HG03060 (cell line): ENCODE results near the gene PTPN12.
"Not testable (repeated sequence)": the region's sequence is repeated elsewhere in the genome, so short reads cannot be mapped to it uniquely, and the experiment has no call there.

Source experiments
- ATAC-seq: cut with Tn5 transposase; IDR thresholded peaks from one replicate; pipeline ENCODE4 v1.9.1; 2021; ENCODE audit warnings: low read depth, moderate number of reproducible peaks; ENCODE audit not compliant: unreplicated experiment

PTPN12 gene

GRCh38 chr7:77575187-77575586 is 38.1 kb downstream of the PTPN12 start:
- ATAC-seq, result no peak

GRCh38 chr7:77576856-77577255 is 39.8 kb downstream of the PTPN12 start:
- ATAC-seq, result no peak

GRCh38 chr7:77579797-77580196 is 42.7 kb downstream of the PTPN12 start:
- no peak for ATAC-seq

- no peak for ATAC-seq
These were observed 43.8 kb downstream of the PTPN12 start for GRCh38 chr7:77580762-77581350.

GRCh38 chr7:77587272-77587671 is 50.2 kb downstream of the PTPN12 start:
- no peak for ATAC-seq

- ATAC-seq, result no peak
These were observed 63.9 kb downstream of the PTPN12 start for GRCh38 chr7:77600952-77601351.

GRCh38 chr7:77606562-77606961 is 69.5 kb downstream of the PTPN12 start:
- no peak for ATAC-seq

- ATAC-seq, result no peak
These were observed 82.2 kb downstream of the PTPN12 start for GRCh38 chr7:77619314-77619713.

GRCh38 chr7:77626586-77627308 is 89.7 kb downstream of the PTPN12 start:
- ATAC-seq, result no peak

- ATAC-seq, result no peak
These were observed 90.2 kb downstream of the PTPN12 start for GRCh38 chr7:77627309-77627676.

GRCh38 chr7:77629797-77630196 is 92.7 kb downstream of the PTPN12 start:
- ATAC-seq, result no peak

GRCh38 chr7:77631820-77632219 is 94.7 kb downstream of the PTPN12 start:
- ATAC-seq, result no peak

GRCh38 chr7:77644774-77645173 is 107.7 kb downstream of the PTPN12 start:
- ATAC-seq, result no peak

- no peak for ATAC-seq
These were observed 111.7 kb downstream of the PTPN12 start for GRCh38 chr7:77648742-77649338.

GRCh38 chr7:77649716-77650349 is 112.7 kb downstream of the PTPN12 start:
- ATAC-seq, result no peak

GRCh38 chr7:77651575-77652162 is 114.6 kb downstream of the PTPN12 start:
- no peak for ATAC-seq

GRCh38 chr7:77652826-77653225 is 115.7 kb downstream of the PTPN12 start:
- not testable (repeated sequence) for ATAC-seq

GRCh38 chr7:77653572-77653971 is 116.5 kb downstream of the PTPN12 start:
- ATAC-seq, result no peak

- no peak for ATAC-seq
These were observed 118.3 kb downstream of the PTPN12 start for GRCh38 chr7:77655356-77655755.

GRCh38 chr7:77655836-77656455 is 118.9 kb downstream of the PTPN12 start:
- ATAC-seq, result no peak
